GM12878 (cell line): ENCODE results near the gene MAP3K6.

Experiments
- EZH2 ChIP-seq: IDR thresholded peaks from 2 replicates; pipeline ENCODE4 v1.6.1; 2012; ENCODE audit warnings: low read depth, mild to moderate bottlenecking, control low read depth, inconsistent platforms, low read length, borderline replicate concordance; ENCODE audit not compliant: control insufficient read depth
- LARP7 ChIP-seq: fragments of 450-650 bp; IDR thresholded peaks from 2 replicates; pipeline ENCODE4 v1.6.1; 2017; ENCODE audit warnings: mild to moderate bottlenecking
- TF ChIP-seq, protein P1 (sequence below): fragments of 450-650 bp; IDR thresholded peaks from 2 replicates; pipeline ENCODE4 v1.6.1; 2017; ENCODE audit warnings: low read depth, mild to moderate bottlenecking, moderate library complexity
- TF ChIP-seq, protein P2 (sequence below), 3 experiments: IDR thresholded peaks in 2 of 3; conservative IDR thresholded peaks in 1 of 3; 2 replicates each; pipeline ENCODE4 v1.5.1; 2011; ENCODE audit warnings: low read depth in 3 of 3, low read length in 3 of 3, mild to moderate bottlenecking in 3 of 3, control low read depth in 2 of 3, moderate library complexity in 2 of 3, inconsistent platforms in 1 of 3, mixed read lengths in 1 of 3; ENCODE audit not compliant: control insufficient read depth in 2 of 3, insufficient read depth in 1 of 3; ENCODE audit errors: extremely low read depth in 1 of 3

DNA sequence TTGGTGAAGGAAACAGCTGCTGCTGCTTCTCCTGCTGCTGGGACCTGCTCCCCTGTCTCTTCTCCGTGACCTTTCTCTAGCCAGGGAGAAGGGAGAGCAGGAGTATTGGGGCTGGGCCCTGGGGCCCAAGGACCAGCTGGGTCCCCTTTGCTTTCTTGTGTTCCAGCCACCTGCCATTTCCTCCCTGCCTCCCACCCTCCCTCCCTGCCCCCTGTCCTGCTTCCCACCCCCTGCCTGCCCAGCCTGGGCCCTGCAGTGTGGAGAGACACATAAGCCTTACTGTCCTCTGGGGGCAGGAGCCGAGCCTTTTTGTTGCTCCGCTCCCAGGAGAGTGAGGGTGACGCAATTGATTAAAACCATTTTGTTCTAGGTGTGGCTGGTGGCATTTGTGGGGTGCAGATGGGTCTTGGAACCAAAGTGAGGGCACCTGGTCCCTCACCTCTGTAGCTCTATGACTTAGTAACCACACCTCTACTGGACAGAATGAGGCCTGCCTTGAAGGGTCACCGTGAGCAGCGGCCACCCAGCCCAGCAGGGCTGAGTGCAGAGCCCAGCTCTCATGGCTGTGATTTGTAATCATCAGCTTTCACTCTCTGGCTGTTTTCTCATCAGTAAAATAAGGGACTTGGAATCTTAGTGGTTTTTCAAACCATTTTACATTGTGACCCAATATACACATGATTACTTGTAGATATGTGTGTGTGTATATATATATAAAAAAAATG, 58.7 kb downstream of the MAP3K6 start:
- no peak for TF ChIP-seq LARP7
- TF ChIP-seq, protein P1, sequence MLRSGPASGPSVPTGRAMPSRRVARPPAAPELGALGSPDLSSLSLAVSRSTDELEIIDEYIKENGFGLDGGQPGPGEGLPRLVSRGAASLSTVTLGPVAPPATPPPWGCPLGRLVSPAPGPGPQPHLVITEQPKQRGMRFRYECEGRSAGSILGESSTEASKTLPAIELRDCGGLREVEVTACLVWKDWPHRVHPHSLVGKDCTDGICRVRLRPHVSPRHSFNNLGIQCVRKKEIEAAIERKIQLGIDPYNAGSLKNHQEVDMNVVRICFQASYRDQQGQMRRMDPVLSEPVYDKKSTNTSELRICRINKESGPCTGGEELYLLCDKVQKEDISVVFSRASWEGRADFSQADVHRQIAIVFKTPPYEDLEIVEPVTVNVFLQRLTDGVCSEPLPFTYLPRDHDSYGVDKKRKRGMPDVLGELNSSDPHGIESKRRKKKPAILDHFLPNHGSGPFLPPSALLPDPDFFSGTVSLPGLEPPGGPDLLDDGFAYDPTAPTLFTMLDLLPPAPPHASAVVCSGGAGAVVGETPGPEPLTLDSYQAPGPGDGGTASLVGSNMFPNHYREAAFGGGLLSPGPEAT: no peak
- no peak for TF ChIP-seq EZH2
- TF ChIP-seq, protein P2, sequence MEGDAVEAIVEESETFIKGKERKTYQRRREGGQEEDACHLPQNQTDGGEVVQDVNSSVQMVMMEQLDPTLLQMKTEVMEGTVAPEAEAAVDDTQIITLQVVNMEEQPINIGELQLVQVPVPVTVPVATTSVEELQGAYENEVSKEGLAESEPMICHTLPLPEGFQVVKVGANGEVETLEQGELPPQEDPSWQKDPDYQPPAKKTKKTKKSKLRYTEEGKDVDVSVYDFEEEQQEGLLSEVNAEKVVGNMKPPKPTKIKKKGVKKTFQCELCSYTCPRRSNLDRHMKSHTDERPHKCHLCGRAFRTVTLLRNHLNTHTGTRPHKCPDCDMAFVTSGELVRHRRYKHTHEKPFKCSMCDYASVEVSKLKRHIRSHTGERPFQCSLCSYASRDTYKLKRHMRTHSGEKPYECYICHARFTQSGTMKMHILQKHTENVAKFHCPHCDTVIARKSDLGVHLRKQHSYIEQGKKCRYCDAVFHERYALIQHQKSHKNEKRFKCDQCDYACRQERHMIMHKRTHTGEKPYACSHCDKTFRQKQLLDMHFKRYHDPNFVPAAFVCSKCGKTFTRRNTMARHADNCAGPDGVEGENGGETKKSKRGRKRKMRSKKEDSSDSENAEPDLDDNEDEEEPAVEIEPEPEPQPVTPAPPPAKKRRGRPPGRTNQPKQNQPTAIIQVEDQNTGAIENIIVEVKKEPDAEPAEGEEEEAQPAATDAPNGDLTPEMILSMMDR (IDR thresholded peaks at IDR 0.05 in 2 of 3, conservative IDR thresholded peaks at IDR 0.05 in 1 of 3; ENCODE audit: control insufficient read depth in 2 of 3, extremely low read depth in 1 of 3, insufficient read depth in 1 of 3, low read depth in 3 of 3, low read length in 3 of 3): no peak
